Astrocyte (in vitro differentiated cells and primary cell): ENCODE measurements around the gene ANKDD1B. TPM values are rescaled to one million over a fixed set of nuclear protein-coding genes. Genes with fewer than 3 reads are reported as not detected.
A peak's percentile ranks its signal among the peaks of the same experiment; 100 is the strongest.
"Not testable (repeated sequence)": the region's sequence is repeated elsewhere in the genome, so short reads cannot be mapped to it uniquely, and the experiment has no call there.

ENCODE experiments used
- DNase-seq: peaks from one replicate; pipeline ENCODE4 v3.0.0-alpha.2; 2010; ENCODE audit warnings: low read depth
- FAIRE-seq: peaks from 2 replicates; lab custom pipeline; 2011; peaks lifted over from hg19 to GRCh38; lab: Jason Lieb, UNC
- H2AFZ ChIP-seq: 2 replicates; pipeline ENCODE4 v1.6.0; 2012; ENCODE audit warnings: low read depth, low read length, inconsistent platforms
- H3K27ac ChIP-seq: 2 replicates; pipeline ENCODE4 v1.5.1; 2011; ENCODE audit warnings: low read depth, low read length, inconsistent platforms
- H3K27me3 ChIP-seq: 2 replicates; pipeline ENCODE4 v1.6.0; 2011; ENCODE audit warnings: low read length, inconsistent platforms; ENCODE audit not compliant: insufficient read depth
- H3K36me3 ChIP-seq: 2 replicates; pipeline ENCODE4 v1.5.1; 2011; ENCODE audit warnings: low read length, inconsistent platforms; ENCODE audit not compliant: insufficient read depth
- H3K4me1 ChIP-seq: 2 replicates; pipeline ENCODE4 v1.5.1; 2011; ENCODE audit warnings: low read length, inconsistent platforms; ENCODE audit not compliant: insufficient read depth
- H3K4me2 ChIP-seq: 2 replicates; pipeline ENCODE4 v1.6.0; 2012; ENCODE audit warnings: low read length, inconsistent platforms
- H3K4me3 ChIP-seq: 2 replicates; pipeline ENCODE4 v1.5.1; 2011; ENCODE audit warnings: low read depth, mild to moderate bottlenecking, low read length, inconsistent platforms; ENCODE audit not compliant: insufficient read depth
- H3K79me2 ChIP-seq: 2 replicates; pipeline ENCODE4 v1.6.0; 2012; ENCODE audit warnings: mild to moderate bottlenecking, low read length, inconsistent platforms; ENCODE audit not compliant: insufficient read depth
- H3K9ac ChIP-seq: 2 replicates; pipeline ENCODE4 v1.6.0; 2012; ENCODE audit warnings: mild to moderate bottlenecking, low read length, inconsistent platforms
- H3K9me3 ChIP-seq: 2 replicates; pipeline ENCODE4 v1.5.1; 2012; ENCODE audit warnings: low read depth, mild to moderate bottlenecking, low read length, inconsistent platforms; ENCODE audit not compliant: insufficient read depth
- H4K20me1 ChIP-seq: 2 replicates; pipeline ENCODE4 v1.6.0; 2012; ENCODE audit warnings: low read length, inconsistent platforms; ENCODE audit not compliant: insufficient read depth
- H3K27ac Mint-ChIP-seq: one replicate; pipeline ENCODE4 v1.8.0; 2021; ENCODE audit warnings: mild to moderate bottlenecking, mixed read lengths; ENCODE audit not compliant: unreplicated experiment
- H3K27me3 Mint-ChIP-seq: one replicate; pipeline ENCODE4 v1.8.0; 2021; ENCODE audit warnings: low read depth, mixed read lengths; ENCODE audit not compliant: unreplicated experiment
- H3K36me3 Mint-ChIP-seq: one replicate; pipeline ENCODE4 v1.8.0; 2021; ENCODE audit warnings: low read depth, mixed read lengths; ENCODE audit not compliant: unreplicated experiment
- H3K4me1 Mint-ChIP-seq: one replicate; pipeline ENCODE4 v1.8.0; 2021; ENCODE audit warnings: low read depth, mixed read lengths; ENCODE audit not compliant: unreplicated experiment
- H3K4me3 Mint-ChIP-seq: one replicate; pipeline ENCODE4 v1.8.0; 2021; ENCODE audit warnings: mild to moderate bottlenecking, moderate library complexity, mixed read lengths; ENCODE audit not compliant: unreplicated experiment
- H3K9me3 Mint-ChIP-seq: one replicate; pipeline ENCODE4 v1.8.0; 2021; ENCODE audit warnings: mild to moderate bottlenecking, mixed read lengths; ENCODE audit not compliant: unreplicated experiment
- EZH2 ChIP-seq: IDR thresholded peaks from 2 replicates; pipeline ENCODE4 v1.6.1; 2012; ENCODE audit warnings: mild to moderate bottlenecking, low read length, inconsistent platforms; ENCODE audit not compliant: insufficient read depth
- total RNA-seq: library from RNA; stranded (reverse); gene quantifications from 2 replicates; pipeline ENCODE4 v1.2.1, GENCODE V29; 2021
- TF ChIP-seq, protein P1 (sequence below): IDR thresholded peaks from 2 replicates; pipeline ENCODE4 v1.5.1; 2011; ENCODE audit warnings: low read depth, mild to moderate bottlenecking, inconsistent platforms, low read length, moderate library complexity; ENCODE audit not compliant: insufficient read depth

Gene ANKDD1B
- total RNA-seq, 1 donor from 2014 or later: 0.59 TPM

DNA sequence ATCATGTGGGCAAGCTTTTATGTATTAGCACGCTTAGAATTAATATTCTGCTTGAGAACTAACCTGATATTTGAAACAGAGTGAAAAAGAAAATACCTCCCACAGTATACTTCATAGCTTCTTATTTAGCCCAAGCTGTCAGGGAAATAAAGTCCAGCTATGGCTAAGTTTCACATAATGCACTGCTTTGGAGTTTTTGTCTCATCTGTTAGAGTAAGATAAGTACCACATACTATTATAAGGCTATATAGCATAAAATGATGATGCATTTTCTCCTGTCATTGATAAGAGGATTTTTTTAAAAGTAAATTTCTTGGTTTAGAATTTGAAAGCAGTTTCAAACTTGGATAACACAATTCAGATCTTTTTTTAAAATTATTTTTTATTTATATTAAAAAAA, 2.4 kb upstream of the ANKDD1B start:
- H3K4me1 Mint-ChIP-seq: peaks cover 7% of the 10 kb centered on the region
- peaks cover 3% of the 10 kb centered on the region for H3K27me3 Mint-ChIP-seq
- no peaks in the 10 kb centered on the region for H3K79me2 ChIP-seq
- no peak for FAIRE-seq
- no peaks in the 10 kb centered on the region for H3K36me3 ChIP-seq
- no peak overlapping the region for H3K4me3 Mint-ChIP-seq
- no peak overlapping the region for H3K4me3 ChIP-seq
- H3K36me3 Mint-ChIP-seq: peaks cover 5% of the 10 kb centered on the region
- no peak overlapping the region for H2AFZ ChIP-seq
- no peaks in the 10 kb centered on the region for H3K9me3 ChIP-seq
- H4K20me1 ChIP-seq: no peaks in the 10 kb centered on the region
- H3K27ac ChIP-seq: no peak overlapping the region
- no peaks in the 10 kb centered on the region for H3K9me3 Mint-ChIP-seq
- no peak overlapping the region for H3K9ac ChIP-seq
- peaks cover 9% of the 10 kb centered on the region for H3K4me1 ChIP-seq
- H3K27ac Mint-ChIP-seq: no peak overlapping the region
- H3K4me2 ChIP-seq: no peak overlapping the region
- no peak for DNase-seq
- TF ChIP-seq, protein P1, sequence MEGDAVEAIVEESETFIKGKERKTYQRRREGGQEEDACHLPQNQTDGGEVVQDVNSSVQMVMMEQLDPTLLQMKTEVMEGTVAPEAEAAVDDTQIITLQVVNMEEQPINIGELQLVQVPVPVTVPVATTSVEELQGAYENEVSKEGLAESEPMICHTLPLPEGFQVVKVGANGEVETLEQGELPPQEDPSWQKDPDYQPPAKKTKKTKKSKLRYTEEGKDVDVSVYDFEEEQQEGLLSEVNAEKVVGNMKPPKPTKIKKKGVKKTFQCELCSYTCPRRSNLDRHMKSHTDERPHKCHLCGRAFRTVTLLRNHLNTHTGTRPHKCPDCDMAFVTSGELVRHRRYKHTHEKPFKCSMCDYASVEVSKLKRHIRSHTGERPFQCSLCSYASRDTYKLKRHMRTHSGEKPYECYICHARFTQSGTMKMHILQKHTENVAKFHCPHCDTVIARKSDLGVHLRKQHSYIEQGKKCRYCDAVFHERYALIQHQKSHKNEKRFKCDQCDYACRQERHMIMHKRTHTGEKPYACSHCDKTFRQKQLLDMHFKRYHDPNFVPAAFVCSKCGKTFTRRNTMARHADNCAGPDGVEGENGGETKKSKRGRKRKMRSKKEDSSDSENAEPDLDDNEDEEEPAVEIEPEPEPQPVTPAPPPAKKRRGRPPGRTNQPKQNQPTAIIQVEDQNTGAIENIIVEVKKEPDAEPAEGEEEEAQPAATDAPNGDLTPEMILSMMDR: no peak
- no peak for TF ChIP-seq EZH2
- H3K27me3 ChIP-seq: no peaks in the 10 kb centered on the region

DNA sequence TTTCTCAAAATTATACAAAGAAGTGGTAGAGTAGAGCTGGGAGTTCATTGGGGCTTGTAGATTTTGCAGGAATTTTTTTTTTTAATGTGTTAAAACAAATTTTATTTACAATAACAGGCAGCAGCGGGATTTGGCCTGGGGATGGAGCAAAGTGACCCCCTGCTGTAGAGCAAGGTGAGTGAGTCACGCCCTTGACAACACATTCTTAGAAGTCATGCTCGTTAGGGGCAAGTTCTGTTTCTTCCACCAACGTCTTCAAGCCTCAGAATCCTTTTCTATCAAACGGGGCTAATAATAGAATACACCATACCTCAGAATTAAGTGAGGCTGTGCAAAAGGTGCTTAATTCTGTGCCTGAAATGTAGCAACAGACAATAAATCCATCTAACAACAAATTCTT, 1.1 kb upstream of the ANKDD1B start:
- Mint-ChIP-seq H3K27me3 (peaks cover 3% of the 10 kb centered on the region), H3K4me1 (peaks cover 7% of the 10 kb centered on the region), H3K4me3 (no peak overlapping the region), H3K36me3 (peaks cover 2% of the 10 kb centered on the region), H3K27ac (no peak overlapping the region), H3K9me3 (no peaks in the 10 kb centered on the region)
- Histone ChIP-seq H4K20me1 (no peaks in the 10 kb centered on the region), H3K36me3 (no peaks in the 10 kb centered on the region), H3K9me3 (no peaks in the 10 kb centered on the region), H3K27ac (no peak overlapping the region), H3K27me3 (no peaks in the 10 kb centered on the region), H2AFZ (no peak overlapping the region), H3K4me2 (no peak overlapping the region), H3K79me2 (no peaks in the 10 kb centered on the region), H3K4me1 (peaks cover 8% of the 10 kb centered on the region), H3K9ac (no peak overlapping the region), H3K4me3 (no peak overlapping the region)
- no peak for TF ChIP-seq EZH2
- TF ChIP-seq, protein P1: no peak
- FAIRE-seq (no peak), DNase-seq (no peak)

DNA sequence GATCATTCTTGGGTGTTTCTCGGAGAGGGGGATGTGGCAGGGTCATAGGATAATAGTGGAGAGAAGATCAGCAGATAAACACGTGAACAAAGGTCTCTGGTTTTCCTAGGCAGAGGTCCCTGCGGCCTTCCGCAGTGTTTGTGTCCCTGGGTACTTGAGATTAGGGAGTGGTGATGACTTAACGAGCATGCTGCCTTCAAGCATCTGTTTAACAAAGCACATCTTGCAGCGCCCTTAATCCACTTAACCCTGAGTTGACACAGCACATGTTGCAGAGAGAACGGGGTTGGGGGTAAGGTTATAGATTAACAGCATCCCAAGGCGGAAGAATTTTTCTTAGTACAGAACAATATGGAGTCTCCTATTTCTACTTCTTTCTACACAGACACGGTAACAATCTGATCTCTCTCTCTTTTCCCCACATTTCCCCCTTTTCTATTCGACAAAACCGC, 368 bp upstream of the ANKDD1B start:
- H3K4me3 ChIP-seq: peak overlapping the region; percentile 67
- not testable (repeated sequence) for H3K4me1 ChIP-seq, FAIRE-seq, H3K4me1 Mint-ChIP-seq, H3K9me3 ChIP-seq, H3K27me3 Mint-ChIP-seq, H3K36me3 Mint-ChIP-seq, H3K36me3 ChIP-seq, H4K20me1 ChIP-seq, H3K9me3 Mint-ChIP-seq, H3K27me3 ChIP-seq, DNase-seq, H3K79me2 ChIP-seq
- H3K4me2 ChIP-seq: peak overlapping the region; percentile 95
- H3K9ac ChIP-seq: peak overlapping the region; percentile 83
- peak overlapping the region; percentile 77 for H2AFZ ChIP-seq
- Mint-ChIP-seq H3K4me3 (peak overlapping the region; percentile 65), H3K27ac (peak overlapping the region; percentile 22)
- peak overlapping the region; percentile 47 for H3K27ac ChIP-seq
